Activated CD8-positive, alpha-beta memory T cell treated with anti-CD3 and anti-CD28 coated beads, Interleukin-2, amount 50 U/mL, for 24 hours (primary cell): ENCODE results near the gene PSMC3.

Experiments
- DNase-seq: peaks from one replicate; pipeline ENCODE4 v3.0.0-alpha.2; 2020; ENCODE audit errors: extremely low read depth

Gene PSMC3

GRCh38 chr11:47426062-47426956 lies at the start of gene PSMC3:
PSMC3 (minus strand) TSS chr11:47426439; CDS start chr11:47426279, 160 bp downstream.
- peak; percentile 97 for DNase-seq

- DNase-seq = no peak
Observed at GRCh38 chr11:47470671-47471070, 44.4 kb upstream of the PSMC3 start.

- no peak for DNase-seq
Observed at GRCh38 chr11:47469361-47470179, 43.3 kb upstream of the PSMC3 start.

GRCh38 chr11:47468598-47469214 lies 42.5 kb upstream of the PSMC3 start:
- no peak for DNase-seq

- no peak for DNase-seq
Observed at GRCh38 chr11:47467357-47467756, 41.1 kb upstream of the PSMC3 start.

- DNase-seq = no peak
Observed at GRCh38 chr11:47466701-47467250, 40.5 kb upstream of the PSMC3 start.

GRCh38 chr11:47466201-47466600 lies 40.0 kb upstream of the PSMC3 start:
- no peak for DNase-seq

GRCh38 chr11:47464483-47464882 lies 38.2 kb upstream of the PSMC3 start:
- no peak for DNase-seq

GRCh38 chr11:47461876-47462275 lies 35.6 kb upstream of the PSMC3 start:
- DNase-seq = no peak

GRCh38 chr11:47460571-47461235 lies 34.5 kb upstream of the PSMC3 start:
- no peak for DNase-seq

GRCh38 chr11:47454258-47454671 lies 28.0 kb upstream of the PSMC3 start:
- DNase-seq = peak; percentile 15

- no peak for DNase-seq
Observed at GRCh38 chr11:47453365-47453764, 27.1 kb upstream of the PSMC3 start.

GRCh38 chr11:47451990-47452389 lies 25.8 kb upstream of the PSMC3 start:
- DNase-seq = no peak

- no peak for DNase-seq
Observed at GRCh38 chr11:47451436-47451835, 25.2 kb upstream of the PSMC3 start.

GRCh38 chr11:47449541-47449940 lies 23.3 kb upstream of the PSMC3 start:
- no peak for DNase-seq

GRCh38 chr11:47448566-47449427 lies 22.6 kb upstream of the PSMC3 start, which contains the start of gene RAPSN:
RAPSN (minus strand) TSS chr11:47449136; CDS start chr11:47448964, 172 bp downstream.
- no peak for DNase-seq

GRCh38 chr11:47447906-47448305 lies 21.7 kb upstream of the PSMC3 start:
- no peak for DNase-seq

GRCh38 chr11:47446833-47447232 lies 20.6 kb upstream of the PSMC3 start:
- no peak for DNase-seq

- no peak for DNase-seq
Observed at GRCh38 chr11:47445840-47446239, 19.6 kb upstream of the PSMC3 start.

GRCh38 chr11:47443817-47444216 lies 17.6 kb upstream of the PSMC3 start:
- no peak for DNase-seq
